Heart right ventricle (tissue), 16 donors: ENCODE data around the gene ITGA1. TPM values are rescaled to one million over a fixed set of nuclear protein-coding genes. Genes with fewer than 3 reads are reported as not detected.
"Not testable (repeated sequence)": the region's sequence is repeated elsewhere in the genome, so short reads cannot be mapped to it uniquely, and the experiment has no call there.

Experiments
- ATAC-seq, 8 donors: fragments of 200-7000 bp; cut with Tn5 transposase; one replicate each; pipeline ENCODE4 v1.9.1; 2020; ENCODE audit warnings: mild to moderate bottlenecking in 8 of 8, moderate library complexity in 8 of 8, moderate number of reproducible peaks in 1 of 8
- DNase-seq, 2 donors: peaks; one replicate each; pipeline ENCODE4 v3.0.0-alpha.2; 2020
- H3K27ac ChIP-seq, 10 donors: fragments of 200-600 bp; sonication (generic) in 2 of 10; one replicate each; pipeline versions ENCODE4 v1.5.0 to v1.8.0; 2020 to 2022; ENCODE audit warnings: mild to moderate bottlenecking in 3 of 10
- H3K27me3 ChIP-seq, 7 donors: fragments of 200-600 bp; one replicate each; pipeline ENCODE4 v1.8.0; 2021 to 2022; ENCODE audit warnings: mild to moderate bottlenecking in 2 of 7
- H3K36me3 ChIP-seq, 9 donors: fragments of 200-600 bp; sonication (generic) in 1 of 9; one replicate each; pipeline versions ENCODE4 v1.5.0 to v1.8.0; 2020 to 2022; ENCODE audit warnings: mild to moderate bottlenecking in 2 of 9
- H3K4me1 ChIP-seq, 9 donors: fragments of 200-600 bp; sonication (generic) in 1 of 9; one replicate each; pipeline versions ENCODE4 v1.5.0 to v1.8.0; 2020 to 2022; ENCODE audit warnings: mild to moderate bottlenecking in 4 of 9
- H3K4me3 ChIP-seq, 10 donors: fragments of 200-600 bp; sonication (generic) in 2 of 10; one replicate each; pipeline versions ENCODE4 v1.5.0 to v1.8.0; 2020 to 2022; ENCODE audit warnings: mild to moderate bottlenecking in 7 of 10, moderate library complexity in 2 of 10
- H3K9me3 ChIP-seq, 11 donors: fragments of 200-600 bp in 10 of 11; sonication (generic) in 2 of 11; one replicate each; pipeline versions ENCODE4 v1.5.0 to v1.8.0; 2013 to 2022; ENCODE audit warnings: mild to moderate bottlenecking in 2 of 11, control low read depth in 1 of 11, moderate library complexity in 1 of 11
- WGBS, 2 donors: extraction: QIAGEN DNeasy Blood & Tissue Kit; methylation state at CpG; one replicate each; pipeline ENCODE4 v1.1.7; 2013; ENCODE audit warnings: inconsistent platforms in 1 of 2; 5-methylcytosine and 5-hydroxymethylcytosine counted together
- intact Hi-C, 10 donors: fragments of 100-400 bp; cut with DNase I; formaldehyde crosslinking; loops; one replicate each; pipeline versions ENCODE4 v1.11.1 to v1.14.2; 2022
- polyA plus RNA-seq, 2 donors: library from polyadenylated mRNA; stranded (reverse); fragments of 200-250 nt; gene quantifications; one replicate each; pipeline ENCODE4 v1.2.3, GENCODE V29; 2013
- total RNA-seq, 10 donors: library from RNA; stranded (reverse); fragmentation: NEBNext Ultra II Directional in 3 of 10; extraction: Animal tissue kit (Norgen Biotek cat#: 25700) in 3 of 10; gene quantifications; one replicate each; pipeline versions ENCODE4 v1.2.1 to v1.2.4, GENCODE V29; 2021 to 2023
- TF ChIP-seq, protein P1 (sequence below), 9 donors: fragments of 200-600 bp; sonication (generic) in 2 of 9; IDR thresholded peaks; one replicate each; pipeline versions ENCODE4 v1.5.0 to v1.8.0; 2021 to 2022; ENCODE audit warnings: antibody characterized with exemption in 9 of 9, mild to moderate bottlenecking in 5 of 9, moderate library complexity in 1 of 9
- donor health status: Arrhythmogenic right ventricular cardiomyopathy.
- donor health status: ischemic (EF 13 %, LVEDD 7.1; RV severe dilation, severe dysfunction).
- donor health status: healthy with polysubstance abuse.
- donor health status: DM: no; HTN: yes; CAD: no.
- donor health status: DM: no; HTN: no; CAD: no.
- donor health status: ischemic (EF 25% LVEDD 6.9; RV normal size, moderate dysfunction).
- donor health status: ischemic (EF 25% LVEDD 5.7; RV mildly dilated, moderate dysfunction).
- donor health status: healthy.
- donor health status: DM: yes; HTN: yes; CAD: no.
- donor health status: Ischemic cardiomyopathy.
- donor health status: ischemic (EF 35%, LVEDD 5.7; RV mildly dilated, moderate dysfunction).
- donor health status: nonischemic (EF 11% LVEDD 7.7; RV severe dilation, severe dysfunction).
- donor health status: DM: yes; HTN: yes; CAD: no.
- donor health status: PGD.
- donor health status: ischemic (EF 29% LVEDD 5.4; RV normal size, mild dysfunction).
- donor health status: nonischemic (EF 23%, LVEDD 6.1; RV moderate dilation, normal function).

The ITGA1 gene
- total and polyA plus RNA-seq, 12 donors, result 7.7 to 48.2 (median 24.3) TPM

DNA sequence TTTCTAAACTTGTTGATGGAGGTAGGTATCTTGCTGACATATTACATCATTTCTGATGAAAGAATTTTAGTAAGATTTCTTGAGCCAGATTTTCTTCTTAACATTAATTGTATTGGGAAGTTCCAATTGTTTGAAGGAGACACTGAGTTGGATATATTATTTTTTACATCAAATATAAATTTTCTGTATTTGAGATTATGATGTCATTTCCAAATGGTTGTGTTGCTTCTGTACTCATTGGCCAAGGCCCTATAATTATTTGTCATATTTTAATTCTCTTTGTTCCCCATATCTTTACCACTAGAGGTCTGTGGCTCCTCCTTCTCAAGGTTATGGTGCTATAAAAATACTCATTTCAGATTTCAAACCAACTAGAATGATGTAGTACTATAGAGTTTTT is 53.4 kb downstream of the ITGA1 start:
- intact Hi-C loops, result loop anchor here in 1 of 10 donors (2.0 kb wide), 1 partner anchor 40 kb away; no protein-coding TSS in a partner anchor
- H3K4me1 ChIP-seq, result peaks cover 0 to 80% (median 19%) of the 10 kb centered on the region in 9 donors

DNA sequence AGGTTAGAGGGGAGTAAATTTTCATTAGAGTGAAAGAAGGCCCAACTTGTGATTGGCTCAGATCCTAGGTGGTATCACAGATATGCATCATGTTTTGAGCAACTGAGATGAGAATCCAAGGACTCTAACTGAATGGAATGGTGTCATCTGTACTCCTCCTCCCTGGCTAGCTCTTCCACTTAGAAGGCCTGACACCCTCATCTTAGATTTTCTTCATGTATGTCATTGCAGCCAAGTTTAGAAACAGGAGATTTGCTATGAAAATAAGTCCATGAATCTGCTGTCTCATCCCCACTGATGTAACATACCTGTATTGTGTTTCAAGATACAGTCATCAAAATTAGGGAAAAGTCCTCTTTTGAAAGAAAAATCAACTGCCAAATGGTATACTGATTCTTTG is 54.4 kb downstream of the ITGA1 start:
- intact Hi-C loops, result no loop called here
- Histone ChIP-seq H3K4me3 (no peak overlapping the region), H3K9me3 (no peaks in the 10 kb centered on the region), H3K36me3 (no peaks in the 10 kb centered on the region), H3K27me3 (no peaks in the 10 kb centered on the region), H3K4me1 (peaks cover 0 to 81% (median 25%) of the 10 kb centered on the region in 9 donors), H3K27ac (peak overlapping the region in 1 of 10 donors; percentile 38)
- DNase-seq (no peak), ATAC-seq (no peak)
- TF ChIP-seq, protein P1, sequence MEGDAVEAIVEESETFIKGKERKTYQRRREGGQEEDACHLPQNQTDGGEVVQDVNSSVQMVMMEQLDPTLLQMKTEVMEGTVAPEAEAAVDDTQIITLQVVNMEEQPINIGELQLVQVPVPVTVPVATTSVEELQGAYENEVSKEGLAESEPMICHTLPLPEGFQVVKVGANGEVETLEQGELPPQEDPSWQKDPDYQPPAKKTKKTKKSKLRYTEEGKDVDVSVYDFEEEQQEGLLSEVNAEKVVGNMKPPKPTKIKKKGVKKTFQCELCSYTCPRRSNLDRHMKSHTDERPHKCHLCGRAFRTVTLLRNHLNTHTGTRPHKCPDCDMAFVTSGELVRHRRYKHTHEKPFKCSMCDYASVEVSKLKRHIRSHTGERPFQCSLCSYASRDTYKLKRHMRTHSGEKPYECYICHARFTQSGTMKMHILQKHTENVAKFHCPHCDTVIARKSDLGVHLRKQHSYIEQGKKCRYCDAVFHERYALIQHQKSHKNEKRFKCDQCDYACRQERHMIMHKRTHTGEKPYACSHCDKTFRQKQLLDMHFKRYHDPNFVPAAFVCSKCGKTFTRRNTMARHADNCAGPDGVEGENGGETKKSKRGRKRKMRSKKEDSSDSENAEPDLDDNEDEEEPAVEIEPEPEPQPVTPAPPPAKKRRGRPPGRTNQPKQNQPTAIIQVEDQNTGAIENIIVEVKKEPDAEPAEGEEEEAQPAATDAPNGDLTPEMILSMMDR (IDR thresholded peaks at IDR 0.05), result no peak

More for the DNA sequence above, 53.4 kb downstream of the ITGA1 start:
- ATAC-seq (no peak), DNase-seq (no peak)
- H3K27me3 ChIP-seq, result no peaks in the 10 kb centered on the region
- no peaks in the 10 kb centered on the region for H3K9me3 ChIP-seq
- H3K27ac ChIP-seq, result peak overlapping the region in 4 of 10 donors; percentile 38 to 70 (median 54)
- no peak overlapping the region for H3K4me3 ChIP-seq
- no peaks in the 10 kb centered on the region for H3K36me3 ChIP-seq
- TF ChIP-seq, protein P1 (IDR thresholded peaks at IDR 0.05), result no peak

DNA sequence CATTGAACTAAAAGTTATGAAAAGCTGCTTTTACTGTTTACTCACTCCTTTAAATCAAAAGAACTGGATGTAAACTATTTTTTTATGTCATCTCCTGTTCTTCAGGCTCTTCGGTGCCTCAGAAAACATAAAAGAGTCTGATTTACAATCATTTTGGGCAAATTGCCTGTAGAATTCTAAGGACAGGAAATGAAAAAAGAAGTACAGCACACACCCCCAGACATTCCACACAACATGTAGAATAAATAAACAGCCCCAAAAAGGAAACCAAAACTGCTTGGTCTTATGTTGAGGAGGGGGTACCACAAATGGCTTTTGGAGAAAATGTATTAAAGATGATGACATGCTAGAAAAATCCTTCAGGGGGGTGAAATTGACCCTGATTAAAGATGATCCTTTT is 57.2 kb downstream of the ITGA1 start:
- TF ChIP-seq, protein P1 (IDR thresholded peaks at IDR 0.05), result no peak
- no peak overlapping the region for H3K4me3 ChIP-seq
- H3K9me3 ChIP-seq, result no peaks in the 10 kb centered on the region
- intact Hi-C loops, result no loop called here
- H3K27me3 ChIP-seq, result no peaks in the 10 kb centered on the region
- H3K36me3 ChIP-seq, result no peaks in the 10 kb centered on the region
- peak overlapping the region in 2 of 10 donors; percentile 13 to 21 for H3K27ac ChIP-seq
- 40 to 50% methylated on average over 1 of the region's 1 CpG for WGBS, 2 donors
- no peak for ATAC-seq
- no peak for DNase-seq
- peaks cover 0 to 67% (median 22%) of the 10 kb centered on the region in 9 donors for H3K4me1 ChIP-seq

DNA sequence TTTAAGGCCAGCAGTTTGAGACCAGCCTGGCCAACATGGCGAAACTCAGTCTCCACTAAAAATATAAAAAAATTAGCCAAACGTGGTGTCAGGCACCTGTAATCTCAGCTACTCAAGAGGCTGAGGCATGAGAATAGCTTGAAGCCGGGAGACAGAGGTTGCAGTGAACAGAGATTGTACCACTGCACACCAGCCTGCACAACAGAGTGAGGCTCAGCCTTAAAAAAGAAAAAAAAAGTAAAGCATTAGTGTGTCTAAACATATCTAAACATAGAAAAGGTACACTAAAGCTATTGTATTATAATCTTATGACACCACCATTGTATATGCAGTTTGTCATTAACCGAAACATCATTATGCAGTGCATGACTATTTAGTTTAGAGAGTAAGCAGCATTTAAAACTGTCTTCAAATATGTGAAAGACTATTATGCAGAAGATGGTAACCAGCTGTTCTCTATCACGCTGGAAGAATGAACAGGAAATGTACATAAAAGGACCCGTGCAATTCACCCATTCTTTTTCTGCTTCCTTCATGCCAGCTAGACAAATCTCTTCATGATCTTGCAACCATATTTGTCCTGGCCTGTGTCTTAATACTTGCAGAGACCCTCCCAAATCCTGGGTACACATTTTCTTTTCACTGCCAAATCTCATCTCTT is 58.6 kb downstream of the ITGA1 start:
- Histone ChIP-seq H3K36me3 (peaks cover 0 to 9% (median 0%) of the 10 kb centered on the region in 9 donors), H3K9me3 (no peaks in the 10 kb centered on the region), H3K27me3 (no peaks in the 10 kb centered on the region), H3K4me1 (peaks cover 0 to 56% (median 19%) of the 10 kb centered on the region in 9 donors), H3K27ac (no peak overlapping the region), H3K4me3 (no peak overlapping the region)
- WGBS, 2 donors, result 59 to 64% methylated on average over 6 of the region's 6 CpGs
- DNase-seq (no peak), ATAC-seq (no peak)
- TF ChIP-seq, protein P1 (IDR thresholded peaks at IDR 0.05), result no peak
- intact Hi-C loops, result no loop called here

DNA sequence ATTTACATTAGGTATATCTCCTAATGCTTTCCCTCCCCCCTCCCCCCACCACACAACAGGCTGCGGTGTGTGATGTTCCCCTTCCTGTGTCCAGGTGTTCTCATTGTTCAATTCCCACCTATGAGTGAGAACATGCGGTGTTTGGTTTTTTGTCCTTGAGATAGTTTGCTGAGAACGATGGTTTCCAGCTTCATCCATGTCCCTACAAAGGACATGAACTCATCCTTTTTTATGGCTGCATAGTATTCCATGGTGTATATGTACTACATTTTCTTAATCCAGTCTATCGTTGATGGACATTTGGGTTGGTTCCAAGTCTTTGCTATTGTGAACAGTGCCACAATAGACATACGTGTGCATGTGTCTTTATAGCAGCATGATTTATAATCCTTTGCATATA is 61.0 kb downstream of the ITGA1 start:
- Histone ChIP-seq H3K4me1 (peaks cover 0 to 46% (median 19%) of the 10 kb centered on the region in 9 donors), H3K36me3 (peaks cover 0 to 24% (median 0%) of the 10 kb centered on the region in 9 donors)
- 88 to 90% methylated on average over 5 of the region's 5 CpGs for WGBS, 2 donors
- H3K27me3 ChIP-seq, H3K4me3 ChIP-seq, DNase-seq, ATAC-seq, intact Hi-C loops, H3K9me3 ChIP-seq, H3K27ac ChIP-seq: not testable (repeated sequence)
